Stimulated activated CD8-positive, alpha-beta memory T cell treated with anti-CD3 and anti-CD28 coated beads, Interleukin-2, amount 100 ng/mL, for 1 hour (primary cell): ENCODE data around the gene AGAP9.
"Not testable (repeated sequence)": the region's sequence is repeated elsewhere in the genome, so short reads cannot be mapped to it uniquely, and the experiment has no call there.

Experiments used
- DNase-seq, 2 donors: peaks; one replicate each; pipeline ENCODE4 v3.0.0-alpha.2; 2020; ENCODE audit warnings: low read depth in 2 of 2

AGAP9 gene

DNA sequence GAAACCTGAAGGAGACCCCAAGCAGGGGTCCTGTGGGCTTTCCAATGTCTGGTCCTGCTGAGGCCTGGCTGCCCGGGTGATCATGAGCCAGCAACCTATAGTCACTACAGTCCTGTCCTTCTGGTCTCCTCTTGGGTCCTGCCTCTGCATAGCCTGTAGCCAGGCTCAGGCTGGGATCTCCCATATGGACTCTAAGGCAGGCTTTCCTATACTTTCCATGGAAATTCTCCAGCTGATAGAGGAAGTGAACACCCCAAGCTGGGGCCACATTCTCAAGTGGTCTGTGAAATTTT is 66.0 kb downstream of the AGAP9 start:
- no peak for DNase-seq

DNA sequence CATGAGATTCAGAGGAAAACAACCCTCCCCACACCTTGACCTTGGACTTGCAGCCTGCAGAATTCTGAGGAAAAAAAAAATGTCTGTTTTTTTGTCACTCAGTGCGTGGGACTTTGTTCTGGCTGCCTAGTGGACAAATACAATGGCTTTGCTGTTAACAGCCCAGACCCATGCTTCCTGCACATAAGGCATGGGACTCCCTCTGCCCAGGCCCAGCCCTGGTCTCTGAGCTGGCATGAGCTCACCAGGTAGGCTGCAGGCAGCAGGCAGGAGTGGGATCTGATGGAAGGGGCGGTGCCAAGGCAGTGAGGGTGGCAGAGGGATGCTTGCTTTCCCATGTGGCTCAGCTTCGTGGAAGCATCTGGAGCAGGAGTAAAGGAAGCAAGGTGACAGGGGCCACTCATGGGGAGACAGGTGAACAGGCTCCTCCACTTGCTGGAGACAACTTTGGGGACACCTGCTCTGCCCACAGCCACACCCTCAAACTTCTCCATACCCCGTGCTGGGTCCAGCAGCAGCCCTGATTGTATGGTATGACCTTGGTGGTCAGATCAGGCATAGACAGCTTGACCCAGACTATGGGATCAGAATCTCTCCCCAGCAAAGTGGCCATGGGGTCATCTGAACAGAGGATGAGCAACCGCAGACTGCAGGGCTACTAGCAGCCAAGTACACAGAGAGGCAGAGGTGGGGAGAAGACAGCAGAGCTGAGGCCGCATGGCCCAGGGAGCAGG is 66.5 kb downstream of the AGAP9 start:
- no peak for DNase-seq

DNA sequence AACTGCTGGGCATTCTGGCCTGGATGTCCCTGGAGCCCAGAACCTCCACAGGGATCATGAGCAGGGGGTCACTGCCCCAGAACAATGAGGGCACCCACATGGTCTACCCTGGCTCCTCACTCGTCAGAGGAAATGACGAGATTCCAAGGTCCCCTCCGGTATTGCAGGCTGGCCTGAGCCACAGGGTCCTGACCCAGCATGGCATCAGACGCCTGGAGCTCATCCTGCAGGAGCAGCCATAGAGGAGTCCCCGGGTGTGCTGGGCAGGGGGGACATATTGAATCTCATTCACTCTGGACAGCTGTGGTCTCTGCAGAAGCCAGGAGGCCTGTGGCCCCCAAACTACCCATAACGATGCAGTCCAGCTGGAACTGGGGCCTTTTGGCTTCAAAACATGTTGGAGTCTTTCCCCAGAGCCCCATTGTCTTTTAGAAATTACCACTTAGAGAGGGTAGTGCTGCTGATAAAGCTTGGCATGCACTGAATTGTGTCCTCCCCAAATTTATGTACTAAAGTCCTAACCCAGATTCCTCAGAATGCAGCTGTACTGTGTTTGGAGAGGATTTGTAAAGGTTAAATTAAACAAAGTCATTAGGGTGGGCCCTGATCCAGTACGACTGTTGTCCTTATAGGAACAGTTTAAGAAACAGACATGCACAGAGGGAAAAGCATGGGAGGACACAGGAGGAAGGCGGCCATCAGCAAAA is 67.2 kb downstream of the AGAP9 start:
- DNase-seq = no peak

DNA sequence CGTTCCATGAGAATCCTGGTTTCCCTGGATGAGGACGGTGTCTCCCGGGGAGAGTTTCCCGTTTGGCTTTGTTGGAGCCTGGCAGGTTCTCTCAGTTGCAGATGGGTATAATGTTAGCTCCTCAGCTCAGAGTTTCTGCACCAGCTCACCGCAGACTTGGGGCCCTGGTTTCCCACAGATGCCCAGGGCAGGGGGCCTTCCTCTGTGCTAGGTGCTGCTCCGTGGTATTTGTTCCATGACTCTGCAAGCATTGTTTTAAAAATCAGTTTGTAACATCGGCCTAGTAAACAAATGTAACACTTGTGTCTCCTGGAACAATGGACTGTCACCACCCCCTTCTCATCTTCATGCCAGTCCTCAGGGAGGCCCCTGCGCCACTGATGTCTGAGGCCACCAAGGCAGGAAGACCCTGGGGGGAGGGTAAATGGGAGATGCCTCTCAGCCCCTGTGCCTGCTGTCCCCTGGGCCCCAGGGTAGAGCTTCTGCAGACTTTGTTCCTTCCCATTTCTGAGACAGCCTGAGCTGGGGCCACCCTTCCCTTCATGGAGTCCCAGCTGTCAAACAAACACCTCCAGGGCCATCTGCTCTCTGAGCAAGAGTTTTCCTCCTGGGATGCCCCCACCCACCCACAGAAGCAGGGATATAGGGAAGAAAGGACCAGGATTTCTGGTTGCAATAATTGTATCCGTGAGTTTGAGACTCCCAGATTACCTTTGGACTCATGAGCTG is 67.9 kb downstream of the AGAP9 start:
- not testable (repeated sequence) for DNase-seq

DNA sequence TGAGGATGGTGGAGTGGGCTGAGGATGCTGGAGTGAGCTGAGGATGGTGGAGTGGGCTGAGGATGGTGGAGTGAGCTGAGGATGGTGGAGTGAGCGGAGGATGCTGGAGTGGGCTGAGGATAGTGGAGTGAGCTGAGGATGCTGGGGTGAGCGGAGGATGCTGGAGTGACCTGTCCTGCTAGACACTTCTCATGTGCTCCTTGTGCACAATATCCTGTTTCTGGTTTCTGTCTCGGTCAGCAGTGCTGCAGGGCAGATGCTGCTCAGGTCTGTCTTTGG is 68.7 kb downstream of the AGAP9 start:
- DNase-seq = no peak

DNA sequence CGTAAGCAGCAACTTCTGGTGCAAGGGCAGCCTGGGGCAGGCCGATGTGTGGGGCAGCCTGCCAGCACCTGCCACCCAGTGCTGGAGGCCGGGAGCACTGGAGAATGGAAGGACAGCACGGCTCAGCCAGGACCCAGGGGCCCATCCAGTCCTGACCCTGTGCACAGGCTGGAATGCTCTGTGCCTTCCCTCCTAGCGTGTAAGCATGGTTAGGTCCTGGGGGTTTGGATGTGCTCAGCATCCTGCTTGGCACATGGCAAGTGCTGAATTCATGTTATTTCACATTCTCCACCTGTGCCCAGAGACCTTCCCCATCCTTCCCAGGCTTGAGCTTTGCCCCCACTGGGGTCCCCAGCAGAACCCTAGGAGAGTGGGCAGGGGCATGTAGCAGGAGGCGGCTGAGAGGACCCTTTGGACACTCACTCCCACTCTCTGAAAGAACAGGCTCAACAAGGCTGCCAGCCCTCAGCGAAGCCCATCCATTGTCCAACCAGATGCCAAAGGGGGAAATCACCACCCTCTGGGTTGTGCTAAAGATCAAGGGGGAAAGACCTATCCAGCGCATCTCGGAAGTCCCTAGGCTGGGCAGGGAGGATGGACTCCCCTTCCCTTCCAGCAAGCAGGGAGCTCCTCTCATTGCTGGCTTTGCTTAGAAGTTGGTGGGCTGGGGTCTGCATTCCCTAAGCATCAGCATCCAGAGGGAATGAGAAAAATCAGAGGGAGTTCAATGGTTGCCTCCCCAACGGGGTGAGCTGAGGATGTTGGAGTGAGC is 69.2 kb downstream of the AGAP9 start:
- DNase-seq = no peak

DNA sequence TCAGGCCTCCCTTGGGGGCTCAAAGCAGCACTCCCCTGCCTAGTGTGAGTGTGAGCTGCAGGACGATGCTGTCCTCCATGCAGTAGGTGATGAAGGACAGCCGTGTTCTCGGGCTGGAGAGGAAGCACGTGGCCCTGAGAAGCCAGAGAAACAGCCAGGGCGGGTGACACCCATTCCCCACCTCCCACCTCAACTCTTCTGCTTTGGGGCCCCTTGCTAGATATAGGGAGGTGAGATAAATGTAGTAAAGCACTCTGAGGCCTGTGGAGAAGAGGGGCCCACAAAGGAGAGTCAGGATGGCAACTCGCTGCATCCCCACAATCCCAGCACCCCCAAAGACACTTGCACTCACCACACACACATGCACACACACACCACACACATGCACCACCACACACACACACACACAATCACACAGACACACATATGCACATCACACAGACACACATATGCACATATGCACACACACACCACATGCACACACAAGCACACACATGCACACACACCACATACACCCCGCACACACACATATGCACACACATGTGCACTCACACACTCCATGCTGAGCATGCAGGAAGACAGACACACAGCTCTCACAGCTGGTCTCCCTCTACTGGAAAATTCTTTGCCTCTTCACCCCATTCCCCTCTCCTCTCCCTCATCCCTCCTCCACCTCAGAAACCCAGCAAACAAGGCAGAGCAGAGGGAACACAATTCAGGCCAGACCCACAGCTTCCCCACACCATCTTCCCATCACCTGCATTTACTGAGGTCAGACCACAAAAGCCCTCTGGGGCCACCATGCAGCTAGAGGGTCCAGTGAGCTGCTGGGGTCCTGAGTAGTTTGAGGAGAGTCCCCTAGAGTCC is 70.1 kb downstream of the AGAP9 start:
- no peak for DNase-seq

DNA sequence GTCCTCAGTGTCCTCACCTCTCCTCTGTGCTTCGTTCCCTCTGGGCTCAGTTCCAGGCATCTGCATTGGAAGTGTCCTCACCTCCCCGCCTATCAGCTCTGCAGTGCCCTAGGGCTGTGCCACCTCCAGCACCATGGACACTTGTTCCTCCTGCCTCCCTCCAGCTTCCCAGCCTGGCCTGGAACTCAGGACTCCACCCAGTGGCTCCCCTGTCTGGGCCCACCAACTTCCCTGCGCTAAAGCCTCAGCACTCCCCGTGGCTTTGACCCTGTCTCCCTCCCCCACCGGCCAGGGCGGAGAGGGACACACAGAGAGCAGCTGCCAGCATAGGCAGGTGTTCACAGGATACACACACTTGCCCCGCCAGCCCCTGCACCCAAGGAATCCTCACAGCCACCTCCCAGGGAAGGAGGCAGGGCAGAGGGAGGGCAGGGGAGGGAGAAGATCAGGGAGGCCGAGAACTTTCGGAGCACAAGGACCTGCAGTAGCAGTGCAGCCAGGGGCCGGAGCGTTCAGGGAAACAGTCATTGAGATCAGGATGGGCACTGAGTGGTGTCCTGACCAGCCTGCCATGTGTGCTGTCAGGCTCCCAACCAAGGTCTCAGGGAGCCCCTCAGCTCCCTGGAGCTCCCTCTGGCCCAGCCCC is 70.8 kb downstream of the AGAP9 start:
- DNase-seq = no peak

DNA sequence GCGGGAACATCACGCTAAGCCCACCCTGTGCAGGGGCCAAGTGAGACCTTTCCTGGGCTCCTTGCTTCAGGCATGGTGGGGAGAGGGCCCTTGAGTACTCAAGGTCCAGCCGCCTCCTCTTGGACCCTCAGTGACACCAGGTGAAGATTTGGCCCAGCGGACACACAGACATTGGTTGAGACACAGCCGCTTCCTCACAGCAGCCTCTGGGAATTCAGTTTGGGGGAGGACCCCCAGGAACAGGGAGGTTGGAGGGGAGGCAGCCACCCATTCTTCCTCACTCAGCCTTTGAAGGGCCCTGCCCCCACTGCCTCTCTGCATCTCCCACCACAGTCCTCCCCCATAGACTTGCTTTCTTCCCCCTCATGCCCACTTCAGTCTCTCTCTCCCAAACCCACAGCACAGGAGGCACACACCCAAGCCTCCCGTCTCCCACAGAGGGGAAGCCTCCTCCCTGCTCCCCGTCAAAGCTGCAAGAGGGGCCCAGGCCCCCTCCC is 71.4 kb downstream of the AGAP9 start:
- DNase-seq = no peak
